H1 (cell line): ENCODE results near the gene KANSL1. TPM values are rescaled to one million over a fixed set of nuclear protein-coding genes. Genes with fewer than 3 reads are reported as not detected.

Experiments
- CTCF ChIA-PET: fragments of 300-600 bp; sonication (Branson Sonifier 250); formaldehyde crosslinking; loops from one replicate; lab custom pipeline; 2021; ENCODE audit not compliant: partially characterized antibody; lab: Charles Lee
- POLR2A ChIA-PET: fragments of 300-600 bp; sonication (Branson Sonifier 250); formaldehyde crosslinking; loops from one replicate; lab custom pipeline; 2021; ENCODE audit warnings: inconsistent platforms; ENCODE audit not compliant: partially characterized antibody; lab: Charles Lee
- DNase-seq, 2 experiments: peaks; one replicate each; pipeline versions ENCODE4 v3.0.0 to v3.0.0-alpha.2; 2010 to 2022; ENCODE audit warnings: low spot score in 2 of 2, low read depth in 1 of 2, mixed read lengths in 1 of 2
- FAIRE-seq: peaks from 2 replicates; lab custom pipeline; 2011; peaks lifted over from hg19 to GRCh38; lab: Jason Lieb, UNC
- H2AFZ ChIP-seq: 2 replicates; pipeline ENCODE4 v1.8.1; 2012; ENCODE audit warnings: low read length, inconsistent platforms
- H2AK5ac ChIP-seq: 2 replicates; pipeline ENCODE4 v1.6.1; 2013; ENCODE audit warnings: low read depth, low read length
- H2BK120ac ChIP-seq: replicated peaks from 2 replicates; pipeline ENCODE3; 2013; ENCODE audit warnings: low read depth, low read length, inconsistent platforms
- H2BK12ac ChIP-seq: 2 replicates; pipeline ENCODE4 v1.6.1; 2013; ENCODE audit warnings: low read depth, low read length
- H2BK15ac ChIP-seq: 2 replicates; pipeline ENCODE4 v1.6.1; 2013; ENCODE audit warnings: low read length
- H2BK20ac ChIP-seq: 2 replicates; pipeline ENCODE4 v1.6.1; 2013; ENCODE audit warnings: low read length
- H2BK5ac ChIP-seq: 2 replicates; pipeline ENCODE4 v1.6.1; 2013; ENCODE audit warnings: low read depth, low read length
- H3K14ac ChIP-seq: 2 replicates; pipeline ENCODE4 v1.6.1; 2013; ENCODE audit warnings: inconsistent platforms; ENCODE audit not compliant: insufficient read length
- H3K18ac ChIP-seq: 2 replicates; pipeline ENCODE4 v1.6.1; 2013; ENCODE audit warnings: low read length; ENCODE audit errors: extremely low read depth
- H3K23ac ChIP-seq: 2 replicates; pipeline ENCODE4 v1.6.1; 2013; ENCODE audit warnings: inconsistent platforms; ENCODE audit not compliant: insufficient read length
- H3K23me2 ChIP-seq: 2 replicates; pipeline ENCODE4 v1.6.1; 2013; ENCODE audit warnings: low read depth, low read length
- H3K27ac ChIP-seq: 2 replicates; pipeline ENCODE4 v1.6.1; 2011; ENCODE audit warnings: low read depth, low read length, inconsistent platforms
- H3K27me3 ChIP-seq, 4 experiments: replicated peaks in 1 of 4; 1 replicate in 1 of 4; 2 replicates in 3 of 4; pipeline versions ENCODE4 v1.6.1 to v1.8.1; 2011 to 2013; ENCODE audit warnings: low read length in 3 of 4, mild to moderate bottlenecking in 3 of 4, inconsistent platforms in 2 of 4, mixed read lengths in 2 of 4, moderate library complexity in 1 of 4; ENCODE audit not compliant: control insufficient read depth in 3 of 4, insufficient read depth in 3 of 4; ENCODE audit errors: extremely low read depth in 1 of 4
- H3K36me3 ChIP-seq, 4 experiments: 2 replicates each; pipeline versions ENCODE4 v1.6.1 to v1.8.1; 2011 to 2013; ENCODE audit warnings: mild to moderate bottlenecking in 4 of 4, low read length in 3 of 4, moderate library complexity in 2 of 4, control low read depth in 1 of 4, inconsistent platforms in 1 of 4; ENCODE audit not compliant: insufficient read depth in 4 of 4, control insufficient read depth in 2 of 4
- H3K4ac ChIP-seq: replicated peaks from 2 replicates; pipeline ENCODE3; 2013; ENCODE audit warnings: low read length, low read depth, mixed read lengths, inconsistent platforms; ENCODE audit not compliant: insufficient read length
- H3K4me1 ChIP-seq, 4 experiments: replicated peaks in 1 of 4; 1 replicate in 1 of 4; 2 replicates in 3 of 4; pipeline versions ENCODE4 v1.6.1 to v1.8.1; 2011 to 2013; ENCODE audit warnings: low read length in 3 of 4, inconsistent platforms in 2 of 4, mixed read lengths in 1 of 4; ENCODE audit not compliant: insufficient read depth in 4 of 4, control insufficient read depth in 3 of 4
- H3K4me2 ChIP-seq, 2 experiments: 2 replicates each; pipeline versions ENCODE4 v1.6.1 to v1.8.1; 2011 to 2013; ENCODE audit warnings: low read depth in 2 of 2, low read length in 2 of 2, control low read depth in 1 of 2, inconsistent platforms in 1 of 2, mild to moderate bottlenecking in 1 of 2; ENCODE audit not compliant: insufficient read depth in 1 of 2
- H3K4me3 ChIP-seq, 4 experiments: fragments of 200-600, 300-600 bp in 1 of 4; sonication (generic), shearing (Covaris generic), sonication (Bioruptor Twin) in 1 of 4; 2 replicates each; pipeline versions ENCODE4 v1.5.1 to v1.8.1; 2011 to 2016; ENCODE audit warnings: low read length in 4 of 4, low read depth in 3 of 4, control low read depth in 2 of 4, inconsistent platforms in 2 of 4, mild to moderate bottlenecking in 2 of 4, mixed read lengths in 1 of 4, moderate library complexity in 1 of 4; ENCODE audit not compliant: insufficient read depth in 2 of 4; ENCODE audit errors: extremely low read depth in 1 of 4
- H3K56ac ChIP-seq: replicated peaks from 2 replicates; pipeline ENCODE3; 2013; ENCODE audit warnings: low read depth, mild to moderate bottlenecking, mixed read lengths, low read length, inconsistent platforms; ENCODE audit not compliant: insufficient read length
- H3K79me1 ChIP-seq: 2 replicates; pipeline ENCODE4 v1.6.1; 2013; ENCODE audit warnings: low read depth, low read length, control low read depth
- H3K79me2 ChIP-seq, 2 experiments: 2 replicates each; pipeline versions ENCODE4 v1.6.1 to v1.8.1; 2012 to 2013; ENCODE audit warnings: low read length in 2 of 2, mild to moderate bottlenecking in 2 of 2, inconsistent platforms in 1 of 2; ENCODE audit not compliant: insufficient read depth in 2 of 2, control insufficient read depth in 1 of 2
- H3K9ac ChIP-seq, 4 experiments: replicated peaks in 1 of 4; 1 replicate in 1 of 4; 2 replicates in 3 of 4; pipeline versions ENCODE4 v1.6.1 to v1.8.1; 2011 to 2013; ENCODE audit warnings: low read depth in 3 of 4, low read length in 3 of 4, control low read depth in 2 of 4, mild to moderate bottlenecking in 2 of 4, moderate library complexity in 2 of 4, inconsistent platforms in 1 of 4; ENCODE audit errors: extremely low read depth in 1 of 4
- H3K9me3 ChIP-seq, 2 experiments: 2 replicates each; pipeline versions ENCODE4 v1.6.1 to v1.8.1; 2012 to 2013; ENCODE audit warnings: mild to moderate bottlenecking in 2 of 2, moderate library complexity in 2 of 2, control low read depth in 1 of 2, inconsistent platforms in 1 of 2, low read depth in 1 of 2, low read length in 1 of 2, mixed read lengths in 1 of 2; ENCODE audit not compliant: insufficient read depth in 2 of 2
- H4K20me1 ChIP-seq, 2 experiments: replicated peaks in 1 of 2; 2 replicates each; pipeline versions ENCODE3 to v1.8.1; 2011 to 2013; ENCODE audit warnings: inconsistent platforms in 2 of 2, low read length in 2 of 2, mild to moderate bottlenecking in 1 of 2; ENCODE audit not compliant: insufficient read depth in 2 of 2, control insufficient read depth in 1 of 2
- H4K5ac ChIP-seq: 2 replicates; pipeline ENCODE4 v1.6.1; 2013; ENCODE audit warnings: low read length, low read depth, mixed read lengths, inconsistent platforms; ENCODE audit not compliant: insufficient read length
- H4K8ac ChIP-seq: 2 replicates; pipeline ENCODE4 v1.8.0; 2013; ENCODE audit warnings: mild to moderate bottlenecking, moderate library complexity, low read length, inconsistent platforms; ENCODE audit not compliant: insufficient read depth; ENCODE audit errors: extremely low read depth
- H4K91ac ChIP-seq: replicated peaks from 2 replicates; pipeline ENCODE3; 2013; ENCODE audit warnings: low read length, mixed read lengths, inconsistent platforms; ENCODE audit not compliant: insufficient read length
- HDAC6 ChIP-seq: IDR thresholded peaks from one replicate; pipeline ENCODE4 v1.7.1; 2012; ENCODE audit warnings: low read depth, mild to moderate bottlenecking, inconsistent platforms, low read length, moderate library complexity
- JUN ChIP-seq: IDR thresholded peaks from 2 replicates; pipeline ENCODE4 v1.6.1; 2011; ENCODE audit warnings: low read depth, mild to moderate bottlenecking, improper control_type of control experiment, low read length
- MAX ChIP-seq: IDR thresholded peaks from 2 replicates; pipeline ENCODE4 v1.6.1; 2012; ENCODE audit warnings: inconsistent platforms
- RAD21 ChIP-seq, 2 experiments: IDR thresholded peaks in 1 of 2; conservative IDR thresholded peaks in 1 of 2; 2 replicates each; pipeline ENCODE4 v1.6.1; 2011; ENCODE audit warnings: low read depth in 2 of 2, low read length in 2 of 2, improper control_type of control experiment in 1 of 2, inconsistent platforms in 1 of 2, mild to moderate bottlenecking in 1 of 2, moderate library complexity in 1 of 2
- RFX5 ChIP-seq: IDR thresholded peaks from 2 replicates; pipeline ENCODE4 v1.6.1; 2011; ENCODE audit warnings: low read depth, low read length, improper control_type of control experiment, borderline replicate concordance
- SIRT6 ChIP-seq: IDR thresholded peaks from one replicate; pipeline ENCODE4 v1.7.1; 2012; ENCODE audit warnings: low read length, inconsistent platforms
- SIX5 ChIP-seq: IDR thresholded peaks from 2 replicates; pipeline ENCODE4 v1.6.1; 2011; ENCODE audit warnings: mild to moderate bottlenecking, low read depth, low read length
- TAF1 ChIP-seq: IDR thresholded peaks from 2 replicates; pipeline ENCODE4 v1.6.1; 2011; ENCODE audit warnings: mild to moderate bottlenecking, low read depth, low read length
- TBP ChIP-seq: IDR thresholded peaks from 2 replicates; pipeline ENCODE4 v1.6.1; 2011; ENCODE audit warnings: low read depth, low read length, improper control_type of control experiment
- TCF12 ChIP-seq: IDR thresholded peaks from 2 replicates; pipeline ENCODE4 v1.6.1; 2011; ENCODE audit warnings: low read depth, mild to moderate bottlenecking, low read length
- USF2 ChIP-seq: IDR thresholded peaks from 2 replicates; pipeline ENCODE4 v1.6.1; 2011; ENCODE audit warnings: low read length, improper control_type of control experiment
- ZNF274 ChIP-seq: IDR thresholded peaks from 2 replicates; pipeline ENCODE4 v1.7.0; 2012; ENCODE audit warnings: low read length, borderline replicate concordance; ENCODE audit errors: extremely low read depth
- WGBS, 2 experiments: shearing (Covaris generic) in 1 of 2; methylation state at CpG; one replicate each; pipeline versions ENCODE4 v1.1.6 to v1.1.7; 2013 to 2015; ENCODE audit warnings: low lambda C conversion rate in 2 of 2, mixed read lengths in 2 of 2, inconsistent platforms in 1 of 2, low coverage in 1 of 2, missing lambda C conversion rate in 1 of 2; ENCODE audit not compliant: insufficient replicate concordance in 2 of 2, insufficient coverage in 1 of 2, insufficient read length in 1 of 2; ENCODE audit errors: extremely low coverage in 1 of 2, missing lambda C conversion rate in 1 of 2; 5-methylcytosine and 5-hydroxymethylcytosine counted together
- polyA plus RNA-seq, 7 experiments: library from polyadenylated mRNA; depleted of rRNA in 3 of 7; stranded (reverse) in 5 of 7; unstranded in 2 of 7; fragments of >200 nt in 5 of 7; fragments of 200-250 nt in 2 of 7; gene quantifications; 1 replicate in 5 of 7; 2 replicates in 1 of 7; 4 replicates in 1 of 7; pipeline versions ENCODE4 v1.2.1 to v1.2.3, GENCODE V29; 2011 to 2013; ENCODE audit warnings: missing spikeins in 2 of 7, mixed read lengths in 2 of 7
- total RNA-seq: library from RNA; stranded (reverse); fragmentation: NEBNext Ultra II Directional; extraction: Animal tissue kit (Norgen Biotek cat#: 25700); gene quantifications from 2 replicates; pipeline ENCODE4 v1.2.1, GENCODE V29; 2021

The KANSL1 gene
- total and polyA plus RNA-seq, 2 of the 8 experiments (the other 6 are each of a cell fraction or from before 2014, with no cell fraction given), result 34.0 to 128 TPM

GRCh38 chr17:46182961-46183360, 10.3 kb downstream of the KANSL1 start:
- peaks cover 93 to 100% of the 10 kb centered on the region in 2 experiments for H3K79me2 ChIP-seq
- no peak overlapping the region for H3K27ac ChIP-seq
- peak overlapping the region in 1 of 2 experiments; percentile 20; a peak in 1 of 4 replicates for H3K4me2 ChIP-seq
- H3K23ac ChIP-seq, result no peak overlapping the region
- H3K36me3 ChIP-seq, result no peaks in the 10 kb centered on the region
- no peak overlapping the region for H2BK120ac ChIP-seq
- H3K4me3 ChIP-seq, result no peak overlapping the region
- peaks cover 49 to 76% of the 10 kb centered on the region in 2 experiments for H4K20me1 ChIP-seq
- H3K27me3 ChIP-seq, result no peaks in the 10 kb centered on the region
- WGBS, 2 experiments, result 80% methylated on average over 3 of the region's 3 CpGs; no CpG with 5 or more reads in 1 of the 2 experiments
- ChIA-PET POLR2A (interaction anchor here (0.6 to 13.6 kb wide), 9 partner anchors 10 to 50 kb away, joined by 3 to 208 read pairs (median 3); partner anchors contain the start of gene KANSL1), CTCF (interaction anchor here (3.7 to 6.6 kb wide), 2 partner anchors 9 to 19 kb away, joined by 12 to 80 read pairs; no protein-coding TSS in a partner anchor)
- H3K4ac ChIP-seq, result no peak overlapping the region
- DNase-seq, result no peak
- H3K14ac ChIP-seq, result no peak overlapping the region
- 0 out of 2 replicates have a peak overlapping the region, but pooled peaks have one; percentile 5 for H2BK5ac ChIP-seq
- no peak overlapping the region for H2AFZ ChIP-seq
- no peak overlapping the region for H3K56ac ChIP-seq
- H3K4me1 ChIP-seq, result peaks cover 15 to 48% (median 33%) of the 10 kb centered on the region in 4 experiments
- H2AK5ac ChIP-seq, result no peak overlapping the region
- no peaks in the 10 kb centered on the region for H3K9me3 ChIP-seq
- H2BK12ac ChIP-seq, result no peak overlapping the region
- FAIRE-seq, result peak; percentile 28
- no peaks in the 10 kb centered on the region; the same call in 1 of the 2 replicates for H3K79me1 ChIP-seq
- no peaks in the 10 kb centered on the region for H3K23me2 ChIP-seq
- no peak overlapping the region for H4K5ac ChIP-seq
- H2BK20ac ChIP-seq, result no peak overlapping the region
- H2BK15ac ChIP-seq, result no peak overlapping the region
- H3K18ac ChIP-seq, result no peak overlapping the region
- H4K8ac ChIP-seq, result no peak overlapping the region
- H3K9ac ChIP-seq, result no peak overlapping the region
- no peak overlapping the region for H4K91ac ChIP-seq
- TF ChIP-seq ZNF274 (no peak), TCF12 (no peak), RFX5 (no peak), MAX (no peak), SIX5 (no peak), JUN (no peak), HDAC6 (no peak), USF2 (no peak), SIRT6 (no peak), TBP (no peak), TAF1 (no peak), RAD21 (IDR thresholded peaks at IDR 0.05 in 1 of 2, conservative IDR thresholded peaks at IDR 0.05 in 1 of 2; ENCODE audit: low read depth in 2 of 2, low read length in 2 of 2) (no peak)
